GM20431 (cell line): ENCODE data around the gene MALRD1.
"Not testable (repeated sequence)": the region's sequence is repeated elsewhere in the genome, so short reads cannot be mapped to it uniquely, and the experiment has no call there.

Experiments used
- in situ Hi-C: fragments of 300-500 bp; cut with MseI, MboI; formaldehyde crosslinking; loops from one replicate; pipeline ENCODE4 v1.15.0; 2020; ENCODE audit warnings: low sequenced_read_pairs; ENCODE audit not compliant: unreplicated experiment

MALRD1 gene

DNA sequence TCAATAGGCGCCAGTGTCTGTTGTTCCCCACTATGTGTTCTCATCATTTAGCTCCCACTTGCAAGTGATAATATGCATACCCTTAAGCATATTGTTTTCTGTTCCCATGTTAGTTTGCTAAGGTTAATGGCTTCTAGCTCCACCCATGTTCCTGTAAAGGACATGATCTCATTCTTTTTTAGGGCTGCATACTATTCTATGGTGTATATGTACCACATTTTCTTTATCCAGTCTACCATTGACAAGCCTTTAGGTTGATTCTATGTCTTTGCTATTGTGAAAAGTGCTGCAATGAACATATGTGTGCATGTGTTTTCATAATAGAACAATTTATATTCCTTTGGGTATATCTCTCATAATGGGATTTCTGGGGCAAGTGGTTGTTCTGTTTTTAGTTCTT lies 689.8 kb downstream of the MALRD1 start:
- in situ Hi-C loops: no loop called here

DNA sequence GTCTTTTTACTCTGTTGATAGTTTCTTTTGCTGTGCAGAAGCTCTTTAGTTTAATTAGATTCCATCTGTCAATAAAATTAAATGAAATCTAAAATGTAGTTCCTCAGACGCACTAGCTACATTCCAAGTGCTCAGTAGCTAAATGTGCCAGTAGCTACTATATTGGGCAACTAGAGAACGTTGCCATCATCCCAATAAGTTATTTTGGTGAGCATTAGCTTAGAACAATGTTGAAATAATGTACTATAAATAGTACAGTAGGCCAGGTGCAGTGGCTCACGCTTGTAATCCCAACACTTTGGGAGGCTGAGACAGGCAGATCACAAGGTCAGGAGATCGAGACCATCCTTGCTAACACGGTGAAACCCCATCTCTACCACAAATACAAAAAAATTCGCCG lies 690.6 kb downstream of the MALRD1 start:
- in situ Hi-C loops: not testable (repeated sequence)

GRCh38 chr10:19742144-19742543 lies 693.5 kb downstream of the MALRD1 start:
- in situ Hi-C loops: not testable (repeated sequence)

- in situ Hi-C loops: no loop called here
These were observed 697.1 kb downstream of the MALRD1 start for GRCh38 chr10:19745672-19746071.

- in situ Hi-C loops: no loop called here
These were observed 700.7 kb downstream of the MALRD1 start for GRCh38 chr10:19749185-19749729.

DNA sequence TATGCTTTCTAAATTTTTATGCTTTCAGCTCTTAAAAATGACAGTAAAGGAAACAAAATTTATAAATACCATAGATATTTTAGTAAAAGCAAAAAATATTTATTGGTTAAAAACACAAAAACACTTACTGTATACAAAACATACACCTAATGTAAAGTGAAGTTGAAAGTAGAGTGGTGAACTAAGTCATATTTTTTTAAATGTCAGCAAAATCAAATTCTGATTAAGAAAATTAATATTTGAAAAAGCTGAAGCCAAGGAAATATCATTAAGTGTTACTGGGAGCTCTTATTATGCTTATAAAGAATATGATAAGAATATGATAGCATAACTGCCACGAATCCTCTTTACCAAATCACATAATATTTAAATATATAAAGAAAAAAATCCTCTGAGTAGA lies 702.4 kb downstream of the MALRD1 start:
- in situ Hi-C loops: no loop called here

- in situ Hi-C loops: no loop called here
These were observed 708.3 kb downstream of the MALRD1 start for GRCh38 chr10:19756919-19757318.

DNA sequence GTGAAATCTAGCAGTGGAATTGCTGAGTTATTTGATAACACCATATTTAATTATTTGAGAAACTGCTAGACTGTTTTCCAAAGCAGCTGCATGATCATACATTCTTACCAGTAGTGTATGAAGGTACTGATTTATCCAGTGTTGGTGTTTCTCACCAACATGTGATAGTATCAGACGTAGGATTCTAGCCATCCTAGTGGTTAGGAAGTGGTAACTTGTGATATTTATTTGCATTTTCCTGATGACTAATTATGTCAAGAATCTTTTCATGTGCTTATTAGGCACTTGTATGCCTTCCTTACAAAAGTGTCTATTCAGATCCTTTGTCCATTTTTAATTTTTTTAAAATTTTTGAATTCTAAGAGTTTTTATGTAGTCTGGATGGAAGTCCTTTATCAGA lies 713.4 kb downstream of the MALRD1 start:
- in situ Hi-C loops: no loop called here

GRCh38 chr10:19764111-19764510 lies 715.5 kb downstream of the MALRD1 start:
- in situ Hi-C loops: no loop called here

DNA sequence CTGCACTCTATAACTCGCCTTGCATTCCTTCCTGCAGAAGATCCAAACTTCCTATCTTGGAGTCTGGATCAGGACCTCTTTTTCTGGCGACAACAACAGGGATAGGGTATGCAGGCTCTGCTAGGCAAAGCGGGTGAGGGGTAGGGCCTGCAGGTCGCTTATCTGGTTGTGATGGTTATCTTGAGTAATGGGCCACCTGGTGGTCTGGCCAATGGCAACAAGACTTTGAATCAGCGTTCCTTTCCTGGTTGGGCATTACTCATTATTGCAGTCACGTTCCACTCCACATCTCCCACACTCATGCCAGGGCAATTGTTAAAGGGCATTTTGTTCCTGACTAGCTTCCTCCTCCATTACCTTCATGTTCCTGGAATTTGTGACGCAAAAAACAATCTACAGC lies 719.3 kb downstream of the MALRD1 start:
- in situ Hi-C loops: no loop called here

DNA sequence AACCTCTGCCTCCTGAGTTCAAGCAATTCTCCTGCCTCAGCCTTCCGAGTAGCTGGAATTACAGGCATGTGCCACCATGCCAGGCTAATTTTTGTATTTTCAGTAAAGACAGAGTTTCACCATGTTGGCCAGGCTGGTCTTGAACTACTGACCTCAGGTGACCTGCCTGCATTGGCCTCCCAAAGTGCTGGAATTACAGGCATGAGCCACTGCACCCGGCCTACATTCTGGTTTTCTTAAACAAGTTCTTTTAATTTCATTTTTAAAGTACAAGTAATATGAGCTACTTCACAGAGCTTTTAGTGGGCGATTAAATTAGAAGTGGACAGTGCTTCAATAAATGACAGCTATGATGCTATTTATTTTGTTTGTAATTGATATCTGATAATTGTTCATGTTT lies 721.2 kb downstream of the MALRD1 start:
- in situ Hi-C loops: not testable (repeated sequence)

GRCh38 chr10:19772972-19773371 lies 724.4 kb downstream of the MALRD1 start:
- in situ Hi-C loops: no loop called here

DNA sequence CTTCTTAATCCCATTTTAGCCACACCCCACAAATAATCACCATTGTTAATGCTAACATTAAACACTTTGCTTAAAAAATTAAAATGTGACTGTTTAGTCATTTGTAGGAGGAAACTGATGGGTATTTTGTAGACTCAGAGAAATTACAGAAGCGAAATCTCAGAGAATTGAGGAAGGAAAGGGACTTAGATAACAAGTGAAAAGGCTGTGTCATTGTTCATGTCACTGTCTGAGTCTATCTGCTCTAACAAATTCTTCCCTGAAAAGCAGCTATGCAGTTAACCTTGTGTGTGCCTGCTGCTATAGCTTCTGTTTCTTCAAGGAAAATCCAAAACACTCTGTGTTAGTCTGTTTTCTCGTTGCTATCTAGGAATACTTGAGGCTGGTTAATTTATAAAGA lies 726.7 kb downstream of the MALRD1 start:
- in situ Hi-C loops: loop anchor here (25.0 kb wide), 1 partner anchor 363 kb away; no protein-coding TSS in a partner anchor

- in situ Hi-C loops: loop anchor here (25.0 kb wide), 1 partner anchor 366 kb away; no protein-coding TSS in a partner anchor
These were observed 729.2 kb downstream of the MALRD1 start for GRCh38 chr10:19777806-19778205.

DNA sequence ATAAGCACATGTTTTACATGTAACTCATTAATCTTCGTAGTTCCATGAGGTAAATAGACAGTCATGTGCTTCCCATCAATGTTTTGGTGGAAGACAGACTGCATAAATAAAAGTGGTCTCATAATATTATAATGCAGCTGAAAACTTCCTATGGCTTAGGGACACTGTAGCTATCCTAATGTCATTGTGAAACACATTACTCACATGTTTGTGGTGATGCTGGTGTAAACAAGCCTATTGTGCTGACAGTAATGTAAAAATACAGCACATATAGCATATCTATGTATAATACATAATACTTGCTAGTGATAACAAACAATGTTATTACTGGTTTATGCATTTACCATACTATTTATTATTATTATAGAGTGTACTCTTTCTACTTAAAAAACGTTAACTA lies 730.4 kb downstream of the MALRD1 start:
- in situ Hi-C loops: loop anchor here (25.0 kb wide), 1 partner anchor 367 kb away; no protein-coding TSS in a partner anchor

GRCh38 chr10:19782430-19783089 lies 734.0 kb downstream of the MALRD1 start:
- in situ Hi-C loops: loop anchor here (25.0 kb wide), 1 partner anchor 370 kb away; no protein-coding TSS in a partner anchor

DNA sequence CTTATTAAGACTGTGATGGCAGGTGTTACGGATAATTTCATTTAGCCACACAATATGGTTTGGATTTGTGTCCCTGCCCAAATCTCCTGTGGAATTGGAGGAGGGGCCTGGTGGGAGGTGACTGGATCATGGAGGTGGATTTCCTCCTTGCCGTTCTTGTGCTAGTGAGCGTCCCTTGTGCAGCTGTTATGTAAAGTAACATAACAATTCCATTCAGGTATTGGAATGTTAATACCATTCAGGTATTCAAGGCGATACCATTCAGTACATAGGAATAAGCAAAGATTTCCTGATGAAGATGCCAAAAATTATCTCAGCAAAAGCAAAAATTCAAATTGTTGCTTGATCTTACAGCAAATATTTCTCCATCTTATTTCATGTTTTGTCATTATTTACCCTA lies 735.1 kb downstream of the MALRD1 start:
- in situ Hi-C loops: loop anchor here (25.0 kb wide), 1 partner anchor 371 kb away; no protein-coding TSS in a partner anchor
